Prostate gland (tissue), 2 donors: ENCODE results near the gene EIF4G3. TPM values are rescaled to one million over a fixed set of nuclear protein-coding genes. Genes with fewer than 3 reads are reported as not detected.

ENCODE experiments used
- DNase-seq: peaks from one replicate; pipeline ENCODE4 v3.0.0-alpha.2; 2019; ENCODE audit warnings: low spot score
- H3K27ac ChIP-seq, 2 donors: fragments of 200-600 bp; sonication (generic); 2 replicates each; pipeline ENCODE4 v1.5.1; 2017 to 2019
- H3K27me3 ChIP-seq: fragments of 200-600 bp; sonication (generic); replicated peaks from 2 replicates; pipeline ENCODE4 v1.5.1; 2019; ENCODE audit not compliant: insufficient read depth
- H3K36me3 ChIP-seq, 2 donors: fragments of 200-600 bp; sonication (generic); 1 replicate in 1 of 2; 2 replicates in 1 of 2; pipeline versions ENCODE4 v1.5.1 to v1.8.1; 2017 to 2019
- H3K4me1 ChIP-seq: fragments of 200-600 bp; sonication (generic); replicated peaks from 2 replicates; pipeline ENCODE4 v1.5.1; 2019
- H3K4me3 ChIP-seq, 2 donors: fragments of 200-600 bp; sonication (generic); 2 replicates each; pipeline ENCODE4 v1.5.1; 2017 to 2019
- H3K9me3 ChIP-seq: fragments of 200-600 bp; sonication (generic); 2 replicates; pipeline ENCODE4 v1.5.1; 2017
- CTCF ChIP-seq, 4 experiments: fragments of 200-600 bp in 2 of 4; fragments of 450-650 bp in 2 of 4; sonication (generic) in 2 of 4; IDR thresholded peaks; 1 replicate in 3 of 4; 2 replicates in 1 of 4; pipeline ENCODE4 v1.5.1; 2016 to 2019; ENCODE audit warnings: antibody characterized with exemption in 4 of 4, mild to moderate bottlenecking in 2 of 4, moderate library complexity in 2 of 4
- POLR2A ChIP-seq: fragments of 450-650 bp; IDR thresholded peaks from one replicate; pipeline ENCODE4 v1.6.1; 2016; ENCODE audit warnings: antibody characterized with exemption, mild to moderate bottlenecking
- POLR2AphosphoS5 ChIP-seq: sonication (generic); formaldehyde crosslinking; IDR thresholded peaks from one replicate; pipeline ENCODE4 v1.6.1; 2017; ENCODE audit warnings: antibody characterized with exemption
- WGBS: methylation state at CpG from one replicate; pipeline ENCODE4 v1.1.5; 2018; 5-methylcytosine and 5-hydroxymethylcytosine counted together
- intact Hi-C: fragments of 100-400 bp; cut with DNase I; formaldehyde crosslinking; loops from one replicate; pipeline ENCODE4 v1.14.2; 2022
- total RNA-seq, 2 donors: library from RNA; depleted of rRNA; stranded (reverse); fragments of >200 nt; gene quantifications; one replicate each; pipeline ENCODE4 v1.1.0, GENCODE V29; 2016

EIF4G3 gene
- total RNA-seq, 2 donors from 2014 or later, result 28.3 to 81.1 TPM

GRCh38 chr1:20848162-20848561, 328.5 kb downstream of the EIF4G3 start:
- Histone ChIP-seq H3K27ac (no peak overlapping the region), H3K4me3 (no peak overlapping the region), H3K9me3 (no peaks in the 10 kb centered on the region), H3K36me3 (no peaks in the 10 kb centered on the region), H3K4me1 (no peaks in the 10 kb centered on the region), H3K27me3 (no peaks in the 10 kb centered on the region)
- 66% methylated on average over 1 of the region's 1 CpG for WGBS
- intact Hi-C loops, result no loop called here
- TF ChIP-seq CTCF (IDR thresholded peaks at IDR 0.05) (no peak), POLR2AphosphoS5 (no peak), POLR2A (no peak)
- no peak for DNase-seq

GRCh38 chr1:20847611-20848080, 329.1 kb downstream of the EIF4G3 start:
- DNase-seq, result no peak
- Histone ChIP-seq H3K4me3 (no peak overlapping the region), H3K9me3 (no peaks in the 10 kb centered on the region), H3K27ac (no peak overlapping the region), H3K36me3 (no peaks in the 10 kb centered on the region), H3K27me3 (no peaks in the 10 kb centered on the region), H3K4me1 (no peaks in the 10 kb centered on the region)
- WGBS, result 54% methylated on average over 4 of the region's 4 CpGs
- intact Hi-C loops, result no loop called here
- TF ChIP-seq POLR2AphosphoS5 (peak; percentile 28), CTCF (IDR thresholded peaks at IDR 0.05) (no peak)

- intact Hi-C loops, result no loop called here
- DNase-seq, result no peak
- no peaks in the 10 kb centered on the region for H3K4me1 ChIP-seq
- whole genome bisulfite sequencing, result 93% methylated on average over 6 of the region's 6 CpGs
- no peak overlapping the region for H3K27ac ChIP-seq
- no peaks in the 10 kb centered on the region for H3K9me3 ChIP-seq
- no peak overlapping the region for H3K4me3 ChIP-seq
- no peaks in the 10 kb centered on the region for H3K27me3 ChIP-seq
- no peaks in the 10 kb centered on the region for H3K36me3 ChIP-seq
- TF ChIP-seq CTCF (IDR thresholded peaks at IDR 0.05) (no peak), POLR2A (no peak), POLR2AphosphoS5 (no peak)
Observed at GRCh38 chr1:20846461-20847374, 330.0 kb downstream of the EIF4G3 start.

- DNase-seq, result no peak
Observed at GRCh38 chr1:20840731-20841130, 336.0 kb downstream of the EIF4G3 start.

More at GRCh38 chr1:20840731-20841130, 336.0 kb downstream of the EIF4G3 start:
- intact Hi-C loops, result no loop called here
- Histone ChIP-seq H3K4me3 (no peak overlapping the region), H3K4me1 (no peaks in the 10 kb centered on the region), H3K9me3 (no peaks in the 10 kb centered on the region), H3K36me3 (no peaks in the 10 kb centered on the region), H3K27me3 (no peaks in the 10 kb centered on the region), H3K27ac (no peak overlapping the region)
- TF ChIP-seq CTCF (IDR thresholded peaks at IDR 0.05) (no peak), POLR2A (no peak), POLR2AphosphoS5 (no peak)
